HG02571 (cell line): ENCODE measurements around the gene ST3GAL4.
"Not testable (repeated sequence)": the region's sequence is repeated elsewhere in the genome, so short reads cannot be mapped to it uniquely, and the experiment has no call there.

Experiments used
- ATAC-seq: cut with Tn5 transposase; IDR thresholded peaks from one replicate; pipeline ENCODE4 v1.9.1; 2021; ENCODE audit warnings: mild to moderate bottlenecking, moderate library complexity; ENCODE audit not compliant: unreplicated experiment

The ST3GAL4 gene

DNA sequence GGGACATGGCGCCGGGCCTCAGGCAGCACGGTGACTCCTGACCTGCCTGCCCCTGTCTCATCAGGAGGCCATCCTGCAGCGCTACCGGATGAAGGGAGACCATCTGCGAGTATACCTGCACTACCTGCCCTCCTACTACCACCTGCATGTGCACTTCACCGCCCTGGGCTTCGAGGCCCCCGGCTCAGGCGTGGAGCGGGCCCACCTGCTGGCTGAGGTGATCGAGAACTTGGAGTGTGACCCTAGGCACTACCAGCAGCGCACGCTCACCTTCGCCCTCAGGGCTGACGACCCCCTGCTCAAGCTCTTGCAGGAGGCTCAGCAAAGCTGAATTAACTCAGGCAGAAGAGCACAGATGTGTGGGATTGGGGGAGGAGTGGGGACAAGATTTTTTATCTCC is 10.2 kb upstream of the ST3GAL4 start:
- no peak for ATAC-seq

- no peak for ATAC-seq
Observed at GRCh38 chr11:126345759-126346585, 9.5 kb upstream of the ST3GAL4 start.

DNA sequence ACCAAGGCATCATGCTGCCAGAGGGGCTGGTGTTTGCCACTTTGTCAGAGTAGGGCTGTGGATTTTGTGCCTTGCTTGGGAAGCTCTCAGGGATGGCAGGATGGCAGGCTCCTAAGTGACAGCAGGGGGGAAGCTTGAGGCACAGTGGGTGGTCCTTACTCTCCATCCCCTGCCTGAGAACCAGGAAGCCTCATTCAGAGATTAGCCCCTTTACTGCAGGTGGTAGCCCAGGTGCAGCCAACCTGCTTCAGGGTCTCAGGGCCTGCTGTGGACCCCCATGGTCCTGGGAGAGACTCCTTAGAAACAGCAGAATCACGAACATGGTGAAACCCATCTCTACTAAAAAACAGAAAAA is 8.9 kb upstream of the ST3GAL4 start:
- ATAC-seq = no peak

- not testable (repeated sequence) for ATAC-seq
Observed at GRCh38 chr11:126346946-126347345, 8.5 kb upstream of the ST3GAL4 start.

- no peak for ATAC-seq
Observed at GRCh38 chr11:126347751-126348668, 7.5 kb upstream of the ST3GAL4 start.

DNA sequence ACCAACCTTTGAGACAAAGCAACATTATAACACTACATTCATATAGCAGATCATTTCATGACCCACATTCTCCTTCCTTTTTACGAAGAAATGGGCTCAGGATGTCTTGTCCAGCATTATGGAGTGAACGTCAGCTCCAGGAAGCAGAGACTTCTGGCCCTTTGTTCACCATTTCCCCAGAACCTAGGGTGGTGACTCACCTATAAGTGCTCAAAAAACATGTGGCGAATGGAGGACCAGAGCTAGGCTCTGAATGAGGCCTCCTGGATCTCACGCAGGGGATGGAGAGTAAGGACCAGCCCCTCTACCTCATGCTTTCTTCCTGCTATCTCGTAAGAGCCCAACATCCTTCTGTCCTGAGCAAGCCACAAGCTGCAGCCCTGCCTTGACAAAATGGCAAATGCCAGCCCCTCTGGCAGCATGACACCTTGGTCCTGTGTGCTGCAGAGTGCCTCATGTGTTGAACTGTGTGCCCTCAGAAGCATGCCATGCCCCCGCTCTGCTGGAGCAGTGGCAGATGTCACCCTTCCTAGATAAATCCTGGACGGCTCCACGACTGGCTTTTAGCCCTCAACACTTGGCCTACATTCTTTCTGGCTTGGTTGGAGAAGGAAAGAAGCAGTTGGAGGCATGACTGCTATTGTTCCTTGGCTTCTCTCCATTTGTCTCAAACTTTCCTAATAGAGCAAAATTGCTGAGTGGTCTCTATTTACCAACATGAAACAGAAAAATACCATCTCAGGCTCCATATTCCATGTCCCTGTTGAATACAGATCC is 6.5 kb upstream of the ST3GAL4 start:
- no peak for ATAC-seq

- no peak for ATAC-seq
Observed at GRCh38 chr11:126350836-126351235, 4.7 kb upstream of the ST3GAL4 start.

GRCh38 chr11:126352163-126352562 is 3.3 kb upstream of the ST3GAL4 start:
- no peak for ATAC-seq

- ATAC-seq = no peak
Observed at GRCh38 chr11:126352934-126353801, 2.3 kb upstream of the ST3GAL4 start.

- peak; percentile 39 for ATAC-seq
Observed at GRCh38 chr11:126354631-126355323, 709 bp upstream of the ST3GAL4 start.

DNA sequence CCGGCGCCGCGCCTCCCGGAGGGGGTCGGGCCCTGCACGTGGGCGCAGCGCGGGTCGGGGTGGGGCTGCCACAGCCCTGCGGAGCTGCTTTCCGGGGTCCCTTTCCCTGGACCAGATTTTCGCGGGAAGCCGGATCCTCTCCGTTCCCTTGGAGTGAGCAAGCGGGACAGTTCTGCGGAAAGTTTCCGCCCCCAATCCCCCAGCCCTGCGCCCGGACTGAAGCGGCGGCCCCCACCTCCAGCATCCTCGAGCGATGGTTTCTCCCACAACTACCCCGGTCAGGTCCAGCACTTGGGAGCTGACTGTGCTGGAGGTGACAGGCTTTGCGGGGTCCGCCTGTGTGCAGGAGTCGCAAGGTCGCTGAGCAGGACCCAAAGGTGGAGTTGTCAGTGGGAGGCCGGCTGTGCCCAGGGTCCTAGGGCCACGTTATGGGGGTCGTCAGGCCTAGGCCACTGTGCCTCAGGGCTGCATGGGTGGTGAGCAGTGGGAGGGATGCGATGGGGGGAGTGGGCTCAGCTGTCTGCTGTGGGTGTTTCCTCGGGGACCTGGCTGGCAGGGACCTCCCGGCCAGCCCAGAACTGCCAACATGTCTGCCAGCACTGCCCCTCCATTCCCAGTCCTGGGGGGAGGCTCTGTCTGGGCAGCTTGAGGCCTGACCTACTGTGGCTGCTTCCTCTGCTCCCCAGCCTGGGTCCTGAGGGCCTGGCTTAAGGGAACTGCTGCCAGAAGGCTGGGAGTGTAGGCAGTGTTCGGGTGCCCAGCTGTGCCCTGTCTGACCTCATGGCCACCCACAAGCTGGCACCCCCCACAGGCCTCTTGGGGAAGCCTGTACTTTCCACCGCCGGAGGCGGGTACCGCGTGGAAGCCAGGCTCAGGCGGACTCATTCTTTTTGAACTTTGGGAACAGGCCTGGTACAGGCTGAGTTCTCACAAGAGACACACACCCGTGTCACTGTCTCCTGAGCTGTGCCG is 726 bp downstream of the ST3GAL4 start:
- ATAC-seq = peak; percentile 9

DNA sequence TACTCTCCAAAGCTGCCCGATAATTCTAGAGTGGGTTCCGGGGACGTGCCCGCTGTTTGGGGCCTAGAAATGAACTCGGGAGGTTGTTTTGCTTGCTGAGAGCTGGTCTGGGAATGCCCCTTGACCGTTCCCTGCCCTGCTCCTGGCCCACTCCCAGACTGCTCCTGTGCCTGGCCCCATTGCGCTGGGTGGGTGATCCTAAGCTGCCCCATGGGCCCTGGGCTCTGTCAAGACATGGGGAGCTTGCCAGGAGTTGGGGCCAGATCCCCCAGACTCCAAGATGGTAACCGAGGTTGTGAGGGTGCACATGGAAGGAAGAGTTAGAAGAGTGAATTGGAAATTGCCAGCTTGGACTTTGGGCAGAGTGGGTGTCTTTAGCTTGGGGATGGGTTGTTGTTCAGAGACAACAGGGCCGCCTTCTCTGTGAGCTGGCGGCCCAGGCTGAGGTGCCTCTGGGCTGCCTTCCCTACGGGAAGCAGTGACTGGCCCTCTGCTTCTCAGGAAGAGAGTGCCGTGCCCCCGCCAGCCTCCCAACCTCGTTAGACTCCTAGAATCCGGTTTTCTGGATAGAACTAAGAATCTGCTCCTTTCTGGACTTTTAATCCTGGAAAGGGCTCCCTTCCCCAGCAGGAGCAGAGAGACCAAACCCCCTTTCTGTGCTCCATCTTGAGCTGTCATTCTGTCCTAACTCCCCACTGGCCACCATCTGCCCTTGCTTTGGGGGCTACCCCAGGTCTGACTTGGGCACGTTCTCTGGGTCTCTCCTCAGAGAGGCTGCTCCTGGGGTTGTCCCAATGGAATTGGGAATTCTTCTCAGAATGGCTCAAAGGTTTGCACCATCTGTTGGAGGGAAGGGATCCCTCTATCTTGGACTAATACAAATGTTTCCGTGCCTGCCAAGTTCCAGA is 1.8 kb downstream of the ST3GAL4 start:
- no peak for ATAC-seq

DNA sequence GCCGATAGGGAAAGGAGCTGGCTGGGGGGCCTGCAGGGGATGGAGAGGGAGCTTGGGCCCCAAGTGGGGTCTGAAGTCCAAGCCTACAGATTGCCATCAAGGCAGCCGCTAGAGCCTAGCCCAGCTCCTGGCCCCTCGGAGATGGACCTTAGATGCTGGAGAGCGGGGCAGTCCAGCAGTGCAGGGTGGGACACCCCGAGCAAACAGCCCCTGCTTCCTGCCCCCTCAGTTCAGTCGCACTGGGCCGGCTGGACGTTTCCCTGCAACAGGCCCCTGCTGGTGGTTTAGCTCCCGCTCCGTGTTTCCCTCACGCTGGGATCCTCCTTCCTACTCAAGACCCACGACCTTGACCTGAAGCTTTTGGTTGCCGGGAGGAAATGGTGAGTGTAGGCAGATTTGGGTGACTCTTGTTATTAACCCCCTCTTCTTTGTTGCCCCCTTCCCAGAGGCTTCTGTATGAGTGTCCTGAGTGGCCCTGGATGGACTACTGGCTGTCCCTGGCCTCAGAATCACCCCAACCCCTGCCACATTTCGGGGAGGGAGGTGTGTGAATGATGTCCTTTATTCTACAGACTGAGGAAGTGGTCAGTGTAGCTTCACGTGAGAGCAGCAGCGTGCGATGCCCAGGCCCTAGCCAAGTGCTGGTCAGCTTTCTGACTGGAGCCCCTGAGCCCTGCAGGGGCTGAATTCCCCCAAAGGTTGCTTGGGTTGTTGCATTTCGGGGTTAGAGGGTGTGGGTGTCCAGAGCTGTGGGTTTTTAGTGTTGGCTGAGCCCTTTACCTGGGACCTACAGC is 2.7 kb downstream of the ST3GAL4 start:
- ATAC-seq = no peak

DNA sequence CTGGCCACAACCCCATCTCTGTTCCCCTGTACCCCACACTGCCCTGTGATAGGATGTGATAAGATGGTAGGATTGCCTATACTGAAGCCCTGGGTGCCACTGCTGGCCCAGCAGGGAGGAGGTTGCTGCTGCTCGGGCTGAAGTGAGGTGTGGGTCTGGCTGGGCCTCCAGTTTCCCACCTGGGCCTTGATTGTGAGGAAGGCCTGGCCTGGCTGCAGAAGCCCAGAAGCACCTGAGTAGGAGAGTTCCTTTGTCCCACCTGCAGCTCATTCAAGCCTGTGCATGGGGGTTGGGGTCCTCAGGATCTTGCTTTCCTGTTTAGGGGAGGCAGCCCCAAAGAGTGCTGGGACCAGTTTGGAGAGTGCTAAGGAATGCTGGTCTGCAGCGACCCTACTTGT is 3.3 kb downstream of the ST3GAL4 start:
- no peak for ATAC-seq

- ATAC-seq = no peak
Observed at GRCh38 chr11:126359431-126360048, 4.1 kb downstream of the ST3GAL4 start.

DNA sequence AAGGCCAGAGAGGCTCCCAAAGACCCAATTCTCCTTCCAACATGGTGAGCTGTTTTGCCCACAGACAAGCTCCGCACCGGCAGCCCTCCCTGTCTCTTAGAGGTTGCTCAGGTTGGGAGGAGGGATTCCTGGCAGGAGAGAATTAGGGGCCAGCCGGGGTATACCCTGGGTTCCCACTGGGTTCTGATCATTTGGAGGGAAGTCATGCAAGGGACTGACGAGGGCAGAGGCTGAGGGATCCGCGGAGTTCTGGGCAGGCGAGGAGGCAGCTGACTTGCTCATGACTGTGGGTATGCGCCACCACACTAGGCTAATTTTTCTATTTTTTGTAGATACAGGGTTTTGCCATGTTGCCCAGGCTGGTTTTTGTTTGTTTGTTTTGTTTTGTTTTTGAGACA is 4.6 kb downstream of the ST3GAL4 start:
- no peak for ATAC-seq
